Stimulated activated CD8-positive, alpha-beta memory T cell treated with anti-CD3 and anti-CD28 coated beads, Interleukin-7, amount 100 ng/mL, for 48 hours (primary cell): ENCODE measurements around the gene TMEM184A.
"Not testable (repeated sequence)": the region's sequence is repeated elsewhere in the genome, so short reads cannot be mapped to it uniquely, and the experiment has no call there.

Experiments
- DNase-seq, 2 donors: peaks; one replicate each; pipeline ENCODE4 v3.0.0-alpha.2; 2020; ENCODE audit warnings: low read depth in 1 of 2; ENCODE audit errors: extremely low read depth in 1 of 2

Gene TMEM184A

GRCh38 chr7:1590887-1591286 is 34.9 kb upstream of the TMEM184A start:
- no peak for DNase-seq

GRCh38 chr7:1590476-1590875 is 34.5 kb upstream of the TMEM184A start:
- DNase-seq = no peak

- no peak for DNase-seq
Measured at GRCh38 chr7:1588978-1589377, 33.0 kb upstream of the TMEM184A start.

GRCh38 chr7:1587738-1588137 is 31.7 kb upstream of the TMEM184A start:
- DNase-seq = no peak

DNA sequence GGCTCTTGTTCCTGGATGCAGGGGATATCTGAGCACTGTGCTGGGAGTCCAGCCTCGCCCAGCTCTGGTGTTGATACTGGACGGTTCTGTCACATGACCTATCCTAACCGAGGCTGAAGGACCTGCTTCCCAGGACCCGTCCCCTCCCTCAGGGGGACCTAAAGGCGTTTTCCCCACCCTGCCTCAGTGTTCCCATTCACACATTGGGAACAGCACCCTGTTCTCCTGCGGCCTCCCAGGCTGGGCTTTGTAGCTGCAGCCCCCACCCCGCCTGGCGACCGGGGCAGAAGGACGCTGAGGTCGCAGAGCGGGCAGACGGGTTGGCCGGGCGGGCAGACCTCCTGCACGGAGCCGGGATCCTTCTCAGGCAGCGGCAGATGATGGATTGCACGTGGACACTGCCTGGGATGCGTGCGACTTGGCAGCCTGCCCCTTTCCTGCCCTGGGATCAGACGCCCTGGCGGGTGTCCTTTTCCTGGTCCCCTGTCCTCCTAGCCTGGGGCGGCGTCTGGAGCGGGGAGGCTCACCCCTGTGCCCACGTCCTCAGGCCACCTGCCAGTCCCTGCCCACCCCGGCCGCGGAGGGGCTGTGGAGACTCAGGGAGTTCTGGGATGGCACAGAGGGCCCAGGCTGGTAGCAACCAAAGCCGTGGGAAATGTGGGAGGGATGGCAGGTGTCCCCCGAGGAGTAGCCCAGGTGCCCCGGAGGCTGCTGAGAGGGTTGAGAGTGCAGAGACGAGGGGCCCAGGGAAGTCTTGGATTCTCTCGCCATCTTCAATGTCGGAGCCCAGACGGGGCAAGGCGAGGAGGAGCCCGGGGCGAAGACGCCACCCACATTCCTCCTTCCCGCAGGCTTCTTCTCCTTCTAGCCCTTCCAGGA is 31.1 kb upstream of the TMEM184A start:
- DNase-seq = no peak

DNA sequence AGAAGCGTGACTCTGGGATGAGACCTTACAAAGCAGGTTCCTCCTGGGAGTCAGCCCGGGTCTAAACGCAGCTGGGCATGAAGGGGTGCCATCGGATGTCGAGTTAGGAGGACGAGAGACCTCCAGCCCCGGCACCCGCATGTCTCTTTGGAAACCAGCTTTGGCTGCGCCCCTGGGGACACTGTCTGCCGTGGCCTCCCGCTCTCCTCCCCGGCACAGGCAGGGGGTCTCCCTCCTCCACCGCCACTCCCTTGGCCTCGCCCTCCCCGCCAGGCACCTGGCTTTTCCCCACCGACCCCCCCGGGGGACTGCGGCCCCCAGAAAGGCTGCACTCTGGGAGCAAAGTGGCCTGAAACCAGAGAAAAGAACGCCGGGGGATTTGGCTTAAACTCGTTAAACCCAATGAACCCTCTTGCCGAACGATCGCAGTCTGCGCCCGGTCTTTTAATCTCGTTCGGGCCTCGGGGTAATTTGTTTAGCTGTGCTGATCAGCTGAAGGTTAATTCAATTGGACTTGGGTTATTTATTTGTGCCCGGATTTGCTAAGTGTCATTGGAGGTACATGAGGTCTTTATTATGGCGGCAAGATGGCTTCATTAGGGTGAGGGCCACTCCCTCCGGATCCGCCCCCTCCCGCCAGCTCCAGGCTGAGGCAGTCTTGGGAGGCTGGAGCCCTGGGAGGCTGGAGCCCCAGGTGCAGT is 30.3 kb upstream of the TMEM184A start:
- DNase-seq = no peak

DNA sequence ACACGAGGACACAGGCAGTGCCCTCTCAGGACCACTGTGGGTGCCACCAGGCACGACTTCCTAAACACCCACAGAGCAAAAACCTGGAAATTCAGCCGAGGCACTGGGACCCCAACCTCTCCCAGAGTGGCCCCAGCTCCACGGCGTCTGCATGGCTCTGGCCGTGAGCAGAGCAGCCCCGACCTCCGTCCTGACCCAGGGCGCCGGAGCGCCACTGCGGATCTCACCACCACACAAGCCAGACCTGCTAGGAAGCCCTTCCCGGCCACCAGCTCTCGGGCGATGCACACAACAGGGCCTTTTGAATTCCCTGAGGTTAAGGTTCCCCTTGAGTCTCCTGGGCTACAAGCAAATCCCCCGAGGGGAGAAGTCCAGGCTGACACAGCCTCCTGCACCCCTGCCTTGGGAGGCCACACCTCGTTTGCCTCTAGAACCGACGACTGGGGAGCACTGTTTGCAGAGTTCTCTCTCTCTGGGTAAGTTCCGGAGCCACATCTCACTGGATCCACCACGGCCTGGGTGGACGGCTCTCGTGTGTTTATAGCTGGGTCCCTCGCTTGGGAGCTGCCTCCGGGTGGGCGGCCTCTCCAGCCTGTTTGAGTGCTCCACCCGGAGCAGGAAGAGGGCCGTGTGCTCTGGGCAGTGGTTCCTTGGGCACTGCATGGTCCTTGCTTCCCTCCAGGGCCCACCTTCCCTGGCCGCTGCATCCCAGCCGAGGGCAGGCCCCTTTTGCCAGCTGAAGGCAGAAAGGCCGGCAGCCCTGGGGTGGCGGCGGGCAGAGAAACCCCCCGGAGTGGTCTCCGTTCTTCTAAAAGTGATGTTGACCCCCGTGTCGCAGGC is 29.4 kb upstream of the TMEM184A start:
- DNase-seq = no peak

DNA sequence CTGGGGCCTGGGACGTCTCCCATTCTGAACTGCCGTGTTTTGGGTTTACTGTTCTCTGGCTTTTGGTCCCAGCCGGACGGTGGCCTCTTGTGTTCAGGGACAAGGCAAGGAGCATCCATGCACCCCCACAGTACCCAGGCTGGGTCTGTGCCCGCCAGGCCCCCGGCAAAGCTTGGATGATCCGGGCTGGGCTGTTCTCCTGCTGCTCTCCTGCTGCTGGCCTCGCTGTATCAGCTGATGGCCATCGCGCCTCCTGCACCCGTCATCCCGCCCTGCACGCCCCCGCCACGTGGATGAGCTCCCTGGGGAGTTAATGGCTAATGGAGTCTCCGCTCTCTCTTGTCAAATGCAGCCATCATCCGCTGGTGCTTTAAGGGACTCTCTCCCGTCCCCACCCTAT is 28.7 kb upstream of the TMEM184A start:
- no peak for DNase-seq

DNA sequence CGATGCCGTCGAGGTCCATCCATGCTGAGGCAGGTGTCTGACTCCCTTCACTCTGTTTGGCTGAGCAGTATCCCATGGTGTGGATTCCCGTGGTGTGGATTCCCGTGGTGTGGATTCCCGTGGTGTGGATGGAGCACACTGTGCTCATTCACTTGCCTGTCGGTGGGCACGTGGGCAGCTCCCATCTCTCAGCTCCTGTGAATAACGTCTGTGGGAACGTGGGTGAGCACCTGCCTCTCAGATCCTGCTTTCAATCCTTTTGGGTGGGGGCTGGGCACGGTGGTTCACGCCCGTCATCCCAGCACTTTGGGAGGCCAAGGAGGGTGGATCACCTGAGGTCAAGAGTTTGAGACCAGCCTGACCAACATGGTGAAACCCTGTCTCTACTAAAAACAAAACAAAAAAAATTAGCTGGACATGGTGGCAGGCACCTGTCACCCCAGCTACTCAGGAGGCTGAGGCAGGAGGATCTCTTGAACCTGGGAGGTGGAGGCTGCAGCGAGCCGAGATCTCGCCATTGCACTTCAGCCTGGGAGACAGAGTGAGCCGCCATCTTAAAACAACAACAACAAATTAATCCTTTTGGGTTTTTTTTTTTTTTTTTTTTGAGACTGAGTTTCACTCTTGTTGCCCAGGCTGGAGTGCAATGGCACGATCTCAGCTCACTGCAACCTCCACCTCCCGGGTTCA is 27.4 kb upstream of the TMEM184A start:
- DNase-seq = not testable (repeated sequence)

- no peak for DNase-seq
Measured at GRCh38 chr7:1580422-1581030, 24.5 kb upstream of the TMEM184A start.

- DNase-seq = peak in 1 of 2 donors; percentile 30
Measured at GRCh38 chr7:1579481-1580421, 23.7 kb upstream of the TMEM184A start.

DNA sequence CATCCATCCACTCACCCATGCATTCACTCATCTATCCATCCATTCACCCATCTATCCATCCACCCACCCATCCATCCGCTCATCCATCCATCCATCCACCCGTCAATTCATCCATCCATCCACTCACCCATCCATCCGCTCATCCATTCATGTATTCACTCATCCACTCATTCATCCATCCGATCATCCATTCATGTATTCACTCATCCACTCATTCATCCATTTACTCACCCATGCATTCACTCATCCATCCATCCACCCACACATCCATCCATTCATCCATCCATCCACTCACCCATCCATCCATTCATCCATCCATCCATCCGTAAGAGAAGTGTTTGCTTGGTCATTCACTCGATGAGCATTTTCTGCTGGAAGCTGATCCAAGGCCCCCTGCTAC is 22.5 kb upstream of the TMEM184A start:
- DNase-seq = no peak

- DNase-seq = no peak
Measured at GRCh38 chr7:1576521-1577253, 20.7 kb upstream of the TMEM184A start.

DNA sequence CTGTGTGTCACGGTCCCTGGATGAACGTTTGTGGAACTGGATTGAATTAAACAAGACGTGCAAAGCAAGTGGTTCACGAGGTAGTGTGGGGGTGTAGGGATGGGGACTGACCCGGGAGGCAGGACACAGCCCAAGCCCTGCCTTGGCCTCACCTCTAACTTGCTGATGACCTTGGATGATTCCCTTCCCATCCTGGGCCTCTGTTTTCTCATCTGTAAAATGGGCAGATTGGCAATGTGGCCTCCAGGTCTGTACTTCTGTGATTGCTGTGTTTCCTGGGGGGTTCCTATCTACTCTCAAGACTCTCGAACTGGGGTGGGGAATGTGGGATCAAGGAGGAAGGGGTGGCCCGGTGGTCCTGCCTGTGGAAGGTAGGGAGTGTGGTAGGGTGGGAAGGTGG is 19.8 kb upstream of the TMEM184A start:
- DNase-seq = no peak

GRCh38 chr7:1572111-1572822 is 16.3 kb upstream of the TMEM184A start:
- no peak for DNase-seq

- peak; percentile 81 to 85 for DNase-seq
Measured at GRCh38 chr7:1569833-1570632, 14.0 kb upstream of the TMEM184A start, which contains the start of gene PSMG3. Gene PSMG3 (minus strand): TSS chr7:1570032. CDS start chr7:1569339, 693 bp downstream.

DNA sequence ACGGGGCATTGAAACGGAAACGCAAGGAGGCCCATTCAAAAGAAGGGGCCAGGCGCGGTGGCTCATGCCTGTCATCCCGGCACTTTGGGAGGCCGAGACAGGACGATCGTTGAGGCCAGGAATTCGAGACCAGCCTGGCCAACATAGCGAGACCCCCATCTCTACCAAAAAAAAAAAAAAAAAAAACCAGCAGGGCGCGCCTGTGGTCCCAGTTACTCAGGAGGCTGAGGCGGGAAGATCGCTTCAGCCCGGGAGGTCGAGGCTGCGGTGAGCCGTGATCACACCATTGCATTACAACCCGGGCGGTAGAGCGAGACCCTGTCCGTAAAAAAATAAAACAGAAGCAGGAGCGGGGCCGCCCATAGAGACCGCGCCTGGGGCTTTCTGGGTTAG is 13.4 kb upstream of the TMEM184A start:
- no peak for DNase-seq
